ENCODE measurements around the gene DUS4L.

DUS4L gene

GRCh38 chr7:107555893-107556292 lies 7.9 kb upstream of the DUS4L start:
- TF ChIP-seq, protein P1, sequence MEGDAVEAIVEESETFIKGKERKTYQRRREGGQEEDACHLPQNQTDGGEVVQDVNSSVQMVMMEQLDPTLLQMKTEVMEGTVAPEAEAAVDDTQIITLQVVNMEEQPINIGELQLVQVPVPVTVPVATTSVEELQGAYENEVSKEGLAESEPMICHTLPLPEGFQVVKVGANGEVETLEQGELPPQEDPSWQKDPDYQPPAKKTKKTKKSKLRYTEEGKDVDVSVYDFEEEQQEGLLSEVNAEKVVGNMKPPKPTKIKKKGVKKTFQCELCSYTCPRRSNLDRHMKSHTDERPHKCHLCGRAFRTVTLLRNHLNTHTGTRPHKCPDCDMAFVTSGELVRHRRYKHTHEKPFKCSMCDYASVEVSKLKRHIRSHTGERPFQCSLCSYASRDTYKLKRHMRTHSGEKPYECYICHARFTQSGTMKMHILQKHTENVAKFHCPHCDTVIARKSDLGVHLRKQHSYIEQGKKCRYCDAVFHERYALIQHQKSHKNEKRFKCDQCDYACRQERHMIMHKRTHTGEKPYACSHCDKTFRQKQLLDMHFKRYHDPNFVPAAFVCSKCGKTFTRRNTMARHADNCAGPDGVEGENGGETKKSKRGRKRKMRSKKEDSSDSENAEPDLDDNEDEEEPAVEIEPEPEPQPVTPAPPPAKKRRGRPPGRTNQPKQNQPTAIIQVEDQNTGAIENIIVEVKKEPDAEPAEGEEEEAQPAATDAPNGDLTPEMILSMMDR (IDR thresholded peaks at IDR 0.05; ENCODE audit: unreplicated experiment in 3 of 3), result no peak
- no peak overlapping the region for H3K4me3 Mint-ChIP-seq
- H3K27ac Mint-ChIP-seq, result no peak overlapping the region
- H3K9me3 Mint-ChIP-seq, result no peaks in the 10 kb centered on the region
- H3K36me3 Mint-ChIP-seq (ENCODE audit: low read depth), result peaks cover 39% of the 10 kb centered on the region
- H3K27me3 Mint-ChIP-seq (ENCODE audit: low read depth), result no peaks in the 10 kb centered on the region
- peaks cover 16% of the 10 kb centered on the region for H3K4me1 Mint-ChIP-seq

GRCh38 chr7:107559864-107560263 lies 3.9 kb upstream of the DUS4L start:
- TF ChIP-seq, protein P1 (IDR thresholded peaks at IDR 0.05; ENCODE audit: unreplicated experiment in 3 of 3), result no peak
- H3K4me3 Mint-ChIP-seq, result peak overlapping the region in 1 of 3 experiments; percentile 35
- no peaks in the 10 kb centered on the region for H3K27me3 Mint-ChIP-seq (ENCODE audit: low read depth)
- no peaks in the 10 kb centered on the region for H3K9me3 Mint-ChIP-seq
- peaks cover 21% of the 10 kb centered on the region for H3K36me3 Mint-ChIP-seq (ENCODE audit: low read depth)
- H3K4me1 Mint-ChIP-seq, result peaks cover 47% of the 10 kb centered on the region
- no peak overlapping the region for H3K27ac Mint-ChIP-seq

GRCh38 chr7:107560898-107561516 lies 2.8 kb upstream of the DUS4L start:
- Mint-ChIP-seq H3K9me3 (no peaks in the 10 kb centered on the region), H3K4me3 (peak overlapping the region; percentile 82 to 94 (median 90)), H3K27ac (no peak overlapping the region), H3K36me3 (ENCODE audit: low read depth) (peaks cover 12% of the 10 kb centered on the region), H3K27me3 (ENCODE audit: low read depth) (no peaks in the 10 kb centered on the region), H3K4me1 (peaks cover 54% of the 10 kb centered on the region)
- TF ChIP-seq, protein P1 (IDR thresholded peaks at IDR 0.05; ENCODE audit: unreplicated experiment in 3 of 3), result no peak

GRCh38 chr7:107563081-107563774 lies 543 bp upstream of the DUS4L start:
- no peaks in the 10 kb centered on the region for H3K27me3 Mint-ChIP-seq (ENCODE audit: low read depth)
- peak overlapping the region; percentile 82 to 94 (median 90) for H3K4me3 Mint-ChIP-seq
- peak overlapping the region; percentile 81 to 89 (median 89) for H3K27ac Mint-ChIP-seq
- H3K9me3 Mint-ChIP-seq, result no peaks in the 10 kb centered on the region
- peaks cover 5% of the 10 kb centered on the region for H3K36me3 Mint-ChIP-seq (ENCODE audit: low read depth)
- H3K4me1 Mint-ChIP-seq, result peaks cover 56% of the 10 kb centered on the region
- TF ChIP-seq, protein P1 (IDR thresholded peaks at IDR 0.05; ENCODE audit: unreplicated experiment in 3 of 3), result no peak

DNA sequence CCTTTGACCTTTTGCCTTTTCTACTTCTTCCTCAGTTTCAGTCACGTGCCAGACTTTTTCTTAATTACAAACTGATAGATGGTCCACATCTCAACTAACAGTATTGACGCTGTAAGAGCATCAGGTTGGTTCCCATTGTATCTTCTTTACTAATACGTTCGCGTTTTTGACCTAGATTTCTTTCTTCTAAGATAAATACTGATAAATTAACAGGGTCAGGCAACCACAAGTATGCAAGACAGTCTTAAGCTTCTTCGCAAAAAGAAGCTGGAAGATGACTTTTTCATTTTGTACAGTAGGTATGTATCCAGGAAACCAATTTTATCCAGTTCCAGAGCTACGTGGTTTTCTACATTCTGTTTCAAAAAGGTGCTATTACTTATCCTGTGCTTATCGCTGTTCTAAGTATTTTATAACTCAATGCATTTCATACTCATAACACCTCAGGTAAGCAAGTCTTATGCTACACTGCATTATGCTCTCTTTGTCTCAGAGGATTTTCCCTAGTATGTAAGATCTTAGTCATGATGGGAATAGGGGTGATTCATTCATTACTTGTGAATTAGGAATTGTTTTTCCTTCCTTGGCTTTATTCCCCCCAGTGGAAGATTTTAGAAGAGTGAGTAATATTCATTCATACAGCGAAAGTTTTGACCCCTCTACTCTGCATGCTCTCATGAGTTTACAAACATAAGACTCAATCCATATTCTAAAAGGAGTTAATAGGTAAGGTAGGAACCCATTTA lies 955 bp downstream of the DUS4L start:
- TF ChIP-seq, protein P1 (IDR thresholded peaks at IDR 0.05; ENCODE audit: unreplicated experiment in 3 of 3), result no peak
- H3K27me3 Mint-ChIP-seq (ENCODE audit: low read depth), result no peaks in the 10 kb centered on the region
- H3K4me3 Mint-ChIP-seq, result peak overlapping the region; percentile 82 to 94 (median 90)
- H3K36me3 Mint-ChIP-seq (ENCODE audit: low read depth), result peaks cover 8% of the 10 kb centered on the region
- H3K9me3 Mint-ChIP-seq, result no peaks in the 10 kb centered on the region
- peak overlapping the region; percentile 89 to 94 (median 89) for H3K27ac Mint-ChIP-seq
- H3K4me1 Mint-ChIP-seq, result peaks cover 51% of the 10 kb centered on the region
